Islet of Langerhans (tissue), 1 donor: Measurements from ENCODE around the gene KCTD8.

Source experiments
- FAIRE-seq: peaks from one replicate; lab custom pipeline; 2011; peaks lifted over from hg19 to GRCh38; lab: Jason Lieb, UNC

The KCTD8 gene

GRCh38 chr4:44448521-44449461 is at the start of gene KCTD8:
TSS of gene KCTD8 (minus strand) at chr4:44448809.
- peak; percentile 17 for FAIRE-seq

- no peak for FAIRE-seq
These were observed 46.4 kb upstream of the KCTD8 start for GRCh38 chr4:44494810-44495701.

- no peak for FAIRE-seq
These were observed 45.3 kb upstream of the KCTD8 start for GRCh38 chr4:44493924-44494323.

- no peak for FAIRE-seq
These were observed 38.7 kb upstream of the KCTD8 start for GRCh38 chr4:44487341-44487740.

GRCh38 chr4:44479731-44480130 is 31.1 kb upstream of the KCTD8 start:
- FAIRE-seq, result no peak

- FAIRE-seq, result no peak
These were observed 13.7 kb upstream of the KCTD8 start for GRCh38 chr4:44462259-44462658.

- no peak for FAIRE-seq
These were observed 775 bp downstream of the KCTD8 start for GRCh38 chr4:44447563-44448504.

- no peak for FAIRE-seq
These were observed 1.6 kb downstream of the KCTD8 start for GRCh38 chr4:44446801-44447562.

- no peak for FAIRE-seq
These were observed 2.4 kb downstream of the KCTD8 start for GRCh38 chr4:44446191-44446590.

- no peak for FAIRE-seq
These were observed 9.9 kb downstream of the KCTD8 start for GRCh38 chr4:44438687-44439086.

- FAIRE-seq, result no peak
These were observed 14.4 kb downstream of the KCTD8 start for GRCh38 chr4:44434247-44434646.

GRCh38 chr4:44425614-44426208 is 22.9 kb downstream of the KCTD8 start:
- peak; percentile 73 for FAIRE-seq

GRCh38 chr4:44422912-44423311 is 25.7 kb downstream of the KCTD8 start:
- no peak for FAIRE-seq

GRCh38 chr4:44421330-44422065 is 27.1 kb downstream of the KCTD8 start:
- no peak for FAIRE-seq

GRCh38 chr4:44415251-44415650 is 33.4 kb downstream of the KCTD8 start:
- no peak for FAIRE-seq

GRCh38 chr4:44368413-44369167 is 80.0 kb downstream of the KCTD8 start:
- FAIRE-seq, result no peak

GRCh38 chr4:44354172-44354571 is 94.4 kb downstream of the KCTD8 start:
- no peak for FAIRE-seq

- FAIRE-seq, result no peak
These were observed 97.5 kb downstream of the KCTD8 start for GRCh38 chr4:44351069-44351468.

GRCh38 chr4:44342800-44343199 is 105.8 kb downstream of the KCTD8 start:
- FAIRE-seq, result no peak
